ENCODE data around the gene CD9.
"Not testable (repeated sequence)": the region's sequence is repeated elsewhere in the genome, so short reads cannot be mapped to it uniquely, and the experiment has no call there.

Gene CD9

GRCh38 chr12:6180268-6181051 is 19.7 kb upstream of the CD9 start:
- DNase-seq (ENCODE audit: low read depth, low spot score): peak; percentile 44

- no peak for DNase-seq (ENCODE audit: low read depth, low spot score)
Observed at GRCh38 chr12:6181166-6181565, 19.0 kb upstream of the CD9 start.

- DNase-seq (ENCODE audit: low read depth, low spot score): no peak
Observed at GRCh38 chr12:6181583-6182278, 18.5 kb upstream of the CD9 start.

GRCh38 chr12:6182279-6182898 is 17.8 kb upstream of the CD9 start:
- DNase-seq (ENCODE audit: low read depth, low spot score): peak; percentile 61

- DNase-seq (ENCODE audit: low read depth, low spot score): no peak
Observed at GRCh38 chr12:6183689-6184428, 16.3 kb upstream of the CD9 start.

GRCh38 chr12:6185961-6186827 is 14.0 kb upstream of the CD9 start:
- DNase-seq (ENCODE audit: low read depth, low spot score): no peak

GRCh38 chr12:6187948-6188793 is 12.0 kb upstream of the CD9 start:
- DNase-seq (ENCODE audit: low read depth, low spot score): no peak

GRCh38 chr12:6189028-6189427 is 11.2 kb upstream of the CD9 start:
- DNase-seq (ENCODE audit: low read depth, low spot score): no peak

GRCh38 chr12:6189952-6190598 is 10.1 kb upstream of the CD9 start:
- DNase-seq (ENCODE audit: low read depth, low spot score): peak; percentile 48

GRCh38 chr12:6190767-6191530 is 9.3 kb upstream of the CD9 start:
- not testable (repeated sequence) for DNase-seq (ENCODE audit: low read depth, low spot score)

- no peak for DNase-seq (ENCODE audit: low read depth, low spot score)
Observed at GRCh38 chr12:6192604-6193380, 7.4 kb upstream of the CD9 start.

GRCh38 chr12:6193853-6194815 is 6.1 kb upstream of the CD9 start:
- DNase-seq (ENCODE audit: low read depth, low spot score): peak; percentile 94

GRCh38 chr12:6195665-6196535 is 4.3 kb upstream of the CD9 start:
- DNase-seq (ENCODE audit: low read depth, low spot score): peak; percentile 97

- DNase-seq (ENCODE audit: low read depth, low spot score): peak; percentile 46
Observed at GRCh38 chr12:6198051-6198450, 2.1 kb upstream of the CD9 start.

GRCh38 chr12:6198556-6198955 is 1.6 kb upstream of the CD9 start:
- peak; percentile 9 for DNase-seq (ENCODE audit: low read depth, low spot score)

GRCh38 chr12:6198985-6199530 is 1.1 kb upstream of the CD9 start:
- DNase-seq (ENCODE audit: low read depth, low spot score): no peak
